MM.1S (cell line): ENCODE results near the gene DEPP1.

ENCODE experiments used
- DNase-seq: peaks from one replicate; pipeline ENCODE4 v3.0.0-alpha.2; 2015
- H2AFZ ChIP-seq: fragments of 300-600 bp; sonication (generic); 2 replicates; pipeline ENCODE4 v1.6.0; 2016; ENCODE audit warnings: antibody characterized with exemption, low read length
- H3F3A ChIP-seq: fragments of 300-600 bp; sonication (generic); 2 replicates; pipeline ENCODE4 v1.6.1; 2016; ENCODE audit warnings: mild to moderate bottlenecking, antibody characterized with exemption, low read length, moderate library complexity, mixed read lengths; ENCODE audit not compliant: insufficient read depth
- H3K27ac ChIP-seq: fragments of 300-600 bp; sonication (generic); 2 replicates; pipeline ENCODE4 v1.5.1; 2016; ENCODE audit warnings: mild to moderate bottlenecking, low read length
- H3K27me3 ChIP-seq: fragments of 300-600 bp; sonication (generic); replicated peaks from 2 replicates; pipeline ENCODE4 v1.6.0; 2016; ENCODE audit warnings: low read length; ENCODE audit not compliant: insufficient read depth
- H3K36me3 ChIP-seq: fragments of 300-600 bp; sonication (generic); replicated peaks from 2 replicates; pipeline ENCODE4 v1.6.1; 2016; ENCODE audit warnings: mild to moderate bottlenecking, low read length, mixed read lengths; ENCODE audit not compliant: insufficient read depth
- H3K4me1 ChIP-seq: fragments of 300-600 bp; sonication (generic); 2 replicates; pipeline ENCODE4 v1.6.1; 2016; ENCODE audit warnings: low read length, mixed read lengths
- H3K4me2 ChIP-seq: fragments of 300-600 bp; sonication (generic); 2 replicates; pipeline ENCODE4 v1.6.0; 2016; ENCODE audit warnings: low read depth, low read length
- H3K4me3 ChIP-seq: fragments of 300-600 bp; sonication (generic); 2 replicates; pipeline ENCODE4 v1.5.1; 2016; ENCODE audit warnings: low read length, mixed read lengths
- H3K79me2 ChIP-seq: fragments of 300-600 bp; sonication (generic); 2 replicates; pipeline ENCODE4 v1.6.1; 2016; ENCODE audit warnings: mixed run types, low read length, mixed read lengths
- H3K9ac ChIP-seq: fragments of 300-600 bp; sonication (generic); 2 replicates; pipeline ENCODE4 v1.6.1; 2016; ENCODE audit warnings: low read length, mixed read lengths
- H3K9me2 ChIP-seq: fragments of 300-600 bp; sonication (generic); replicated peaks from 2 replicates; pipeline ENCODE4 v1.6.1; 2016; ENCODE audit warnings: mild to moderate bottlenecking, low read length, mixed read lengths; ENCODE audit not compliant: insufficient read depth
- H3K9me3 ChIP-seq: fragments of 300-600 bp; sonication (generic); replicated peaks from 2 replicates; pipeline ENCODE4 v1.6.1; 2016; ENCODE audit warnings: mild to moderate bottlenecking, low read length, mixed read lengths; ENCODE audit not compliant: insufficient read depth
- H4K20me1 ChIP-seq: fragments of 300-600 bp; sonication (generic); 2 replicates; pipeline ENCODE4 v1.6.1; 2016; ENCODE audit warnings: mild to moderate bottlenecking, low read length, moderate library complexity, mixed read lengths; ENCODE audit not compliant: insufficient read depth
- CTCF ChIP-seq: fragments of 300-600 bp; sonication (generic); IDR thresholded peaks from 2 replicates; pipeline ENCODE4 v1.5.1; 2016; ENCODE audit warnings: antibody characterized with exemption, low read length, mixed read lengths
- EZH2 ChIP-seq: fragments of 300-600 bp; sonication (generic); optimal IDR thresholded peaks from 2 replicates; pipeline ENCODE3; 2017; ENCODE audit warnings: low read depth, mild to moderate bottlenecking, antibody characterized with exemption, low read length, mixed read lengths
- EZH2phosphoT487 ChIP-seq: fragments of 300-600 bp; sonication (generic); IDR thresholded peaks from 2 replicates; pipeline ENCODE4 v1.6.1; 2018; ENCODE audit warnings: antibody characterized with exemption, low read length

The DEPP1 gene

GRCh38 chr10:44992732-44993225, 14.2 kb upstream of the DEPP1 start:
- Histone ChIP-seq H3K9ac (no peak overlapping the region), H3K4me2 (no peak overlapping the region), H3K79me2 (no peaks in the 10 kb centered on the region), H3K9me2 (no peaks in the 10 kb centered on the region), H2AFZ (no peak overlapping the region), H3K4me3 (no peak overlapping the region), H4K20me1 (no peaks in the 10 kb centered on the region), H3K27me3 (no peaks in the 10 kb centered on the region), H3K27ac (no peak overlapping the region), H3K36me3 (peaks cover 13% of the 10 kb centered on the region; the same call in 1 of the 2 replicates), H3F3A (peaks cover 25% of the 10 kb centered on the region), H3K9me3 (no peaks in the 10 kb centered on the region), H3K4me1 (peaks cover 26% of the 10 kb centered on the region)
- no peak for TF ChIP-seq EZH2
- no peak for TF ChIP-seq EZH2phosphoT487
- no peak for TF ChIP-seq CTCF
- no peak for DNase-seq

- Histone ChIP-seq H3K79me2 (no peaks in the 10 kb centered on the region), H3F3A (peaks cover 25% of the 10 kb centered on the region), H3K4me3 (no peak overlapping the region), H4K20me1 (no peaks in the 10 kb centered on the region), H3K36me3 (peaks cover 13% of the 10 kb centered on the region; the same call in 1 of the 2 replicates), H2AFZ (no peak overlapping the region), H3K27me3 (no peaks in the 10 kb centered on the region), H3K9me3 (no peaks in the 10 kb centered on the region), H3K4me2 (no peak overlapping the region), H3K9me2 (no peaks in the 10 kb centered on the region), H3K27ac (no peak overlapping the region), H3K4me1 (peaks cover 26% of the 10 kb centered on the region), H3K9ac (no peak overlapping the region)
- DNase-seq: no peak
- no peak for TF ChIP-seq EZH2
- no peak for TF ChIP-seq CTCF
- no peak for TF ChIP-seq EZH2phosphoT487
Measured at GRCh38 chr10:44992070-44992731, 13.6 kb upstream of the DEPP1 start.

GRCh38 chr10:44991571-44991970, 13.0 kb upstream of the DEPP1 start:
- Histone ChIP-seq H3K4me3 (no peak overlapping the region), H3K36me3 (peaks cover 13% of the 10 kb centered on the region; the same call in 1 of the 2 replicates), H3K9me2 (no peaks in the 10 kb centered on the region), H3K79me2 (no peaks in the 10 kb centered on the region), H3K9me3 (no peaks in the 10 kb centered on the region), H3F3A (peaks cover 24% of the 10 kb centered on the region), H3K27me3 (no peaks in the 10 kb centered on the region), H3K4me2 (no peak overlapping the region), H3K4me1 (peaks cover 26% of the 10 kb centered on the region), H4K20me1 (no peaks in the 10 kb centered on the region), H3K27ac (no peak overlapping the region), H2AFZ (no peak overlapping the region), H3K9ac (no peak overlapping the region)
- no peak for TF ChIP-seq CTCF
- TF ChIP-seq EZH2phosphoT487: no peak
- no peak for TF ChIP-seq EZH2
- DNase-seq: no peak
